ENCODE data around the gene BICRAL.

- TF ChIP-seq REST (IDR thresholded peaks at IDR 0.05; ENCODE audit: borderline replicate concordance), result no peak
- TF ChIP-seq REST (CRISPR knock-in tag; IDR thresholded peaks at IDR 0.05; ENCODE audit: low read depth), result no peak
- no peak for TF ChIP-seq ATF3 (IDR thresholded peaks at IDR 0.05)
- TF ChIP-seq ATF3 (CRISPR knock-in tag; conservative IDR thresholded peaks at IDR 0.05), result no peak
- no peak for TF ChIP-seq RBM39 (optimal IDR thresholded peaks at IDR 0.05; ENCODE audit: low read depth, low read length)
- TF ChIP-seq POLR2A (conservative IDR thresholded peaks at IDR 0.05), result no peak
- TF ChIP-seq SMARCA5 (IDR thresholded peaks at IDR 0.05), result no peak
- TF ChIP-seq THAP12 (CRISPR knock-in tag; IDR thresholded peaks at IDR 0.05), result no peak
- no peak for TF ChIP-seq PREB (CRISPR knock-in tag; IDR thresholded peaks at IDR 0.05)
- no peak for TF ChIP-seq HIVEP1 (CRISPR knock-in tag; IDR thresholded peaks at IDR 0.05)
- no peak for TF ChIP-seq RFX5 (IDR thresholded peaks at IDR 0.05; ENCODE audit: low read depth, low read length)
- TF ChIP-seq POLR2AphosphoS5 (IDR thresholded peaks at IDR 0.05; ENCODE audit: control insufficient read depth, insufficient read depth, low read depth, low read length), result no peak
- no peak for TF ChIP-seq YY1 (IDR thresholded peaks at IDR 0.05; ENCODE audit: borderline replicate concordance in 1 of 3, control insufficient read depth in 1 of 3, extremely low read depth in 1 of 3, insufficient read depth in 3 of 3, insufficient read length in 1 of 3, insufficient replicate concordance in 2 of 3, low read depth in 1 of 3, low read length in 2 of 3)
- no peak for TF ChIP-seq FOXJ3 (CRISPR knock-in tag; IDR thresholded peaks at IDR 0.05)
- TF ChIP-seq POLR2AphosphoS2 (IDR thresholded peaks at IDR 0.05; ENCODE audit: low read length), result no peak
Observed at GRCh38 chr6:42813906-42814444, 32.1 kb downstream of the BICRAL start.

All from K562 (cell line).